ENCODE data around the gene RNF224.

DNA sequence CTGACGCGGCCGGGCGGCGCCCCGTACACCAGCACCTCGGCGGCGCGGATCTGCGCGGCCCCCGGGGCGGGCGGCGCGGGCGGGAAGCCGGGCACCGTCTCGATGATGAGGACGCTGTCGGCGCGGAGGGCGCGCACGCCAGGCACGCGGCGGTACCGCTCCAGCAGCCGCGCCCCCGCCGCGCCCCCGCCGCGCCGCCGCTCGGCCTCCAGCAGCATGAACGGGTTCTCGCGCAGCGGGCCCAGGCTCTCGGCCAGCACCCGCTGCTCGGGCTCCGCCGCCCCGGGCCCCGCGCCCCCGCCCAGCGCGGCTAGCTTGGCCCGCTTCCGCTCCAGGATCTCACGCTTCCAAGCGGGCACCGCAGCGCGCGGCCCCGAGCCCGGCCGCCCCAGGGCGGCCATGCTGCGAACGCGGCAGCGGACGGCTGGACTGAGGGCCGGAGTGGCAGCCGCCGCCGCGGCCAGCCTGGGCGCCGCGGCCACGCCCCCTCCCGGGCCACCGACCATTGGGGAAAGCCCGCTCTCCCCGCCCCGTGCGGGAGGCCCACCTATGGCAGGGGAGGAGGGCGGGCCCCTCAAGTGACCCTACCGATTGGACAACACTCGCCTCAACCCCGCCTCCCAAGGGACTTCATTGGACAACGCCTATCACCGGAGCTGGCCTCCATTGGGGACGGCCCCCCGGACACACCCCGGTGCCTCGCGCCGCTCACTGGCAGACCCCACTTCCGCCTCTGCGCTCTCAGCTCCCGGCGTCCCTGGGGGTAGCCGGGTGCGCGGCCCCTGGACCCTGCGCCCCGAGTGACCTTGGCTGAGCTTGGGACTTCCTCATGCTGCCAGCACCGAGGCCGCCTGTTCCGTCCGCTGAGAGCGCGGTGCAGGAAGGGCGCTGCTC, 26.7 kb upstream of the RNF224 start, which contains the start of gene TPRN:
- TF ChIP-seq, protein P1, sequence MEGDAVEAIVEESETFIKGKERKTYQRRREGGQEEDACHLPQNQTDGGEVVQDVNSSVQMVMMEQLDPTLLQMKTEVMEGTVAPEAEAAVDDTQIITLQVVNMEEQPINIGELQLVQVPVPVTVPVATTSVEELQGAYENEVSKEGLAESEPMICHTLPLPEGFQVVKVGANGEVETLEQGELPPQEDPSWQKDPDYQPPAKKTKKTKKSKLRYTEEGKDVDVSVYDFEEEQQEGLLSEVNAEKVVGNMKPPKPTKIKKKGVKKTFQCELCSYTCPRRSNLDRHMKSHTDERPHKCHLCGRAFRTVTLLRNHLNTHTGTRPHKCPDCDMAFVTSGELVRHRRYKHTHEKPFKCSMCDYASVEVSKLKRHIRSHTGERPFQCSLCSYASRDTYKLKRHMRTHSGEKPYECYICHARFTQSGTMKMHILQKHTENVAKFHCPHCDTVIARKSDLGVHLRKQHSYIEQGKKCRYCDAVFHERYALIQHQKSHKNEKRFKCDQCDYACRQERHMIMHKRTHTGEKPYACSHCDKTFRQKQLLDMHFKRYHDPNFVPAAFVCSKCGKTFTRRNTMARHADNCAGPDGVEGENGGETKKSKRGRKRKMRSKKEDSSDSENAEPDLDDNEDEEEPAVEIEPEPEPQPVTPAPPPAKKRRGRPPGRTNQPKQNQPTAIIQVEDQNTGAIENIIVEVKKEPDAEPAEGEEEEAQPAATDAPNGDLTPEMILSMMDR (IDR thresholded peaks at IDR 0.05; ENCODE audit: insufficient read depth, low read depth, low read length): no peak
- TF ChIP-seq EZH2 (IDR thresholded peaks at IDR 0.05; ENCODE audit: insufficient read depth, low read length): no peak
